GM18519 (cell line): ENCODE data around the gene SEMA6D.

Experiments
- ATAC-seq: cut with Tn5 transposase; IDR thresholded peaks from one replicate; pipeline ENCODE4 v1.9.1; 2021; ENCODE audit warnings: mild to moderate bottlenecking, moderate library complexity; ENCODE audit not compliant: unreplicated experiment, low FRiP score

SEMA6D gene

DNA sequence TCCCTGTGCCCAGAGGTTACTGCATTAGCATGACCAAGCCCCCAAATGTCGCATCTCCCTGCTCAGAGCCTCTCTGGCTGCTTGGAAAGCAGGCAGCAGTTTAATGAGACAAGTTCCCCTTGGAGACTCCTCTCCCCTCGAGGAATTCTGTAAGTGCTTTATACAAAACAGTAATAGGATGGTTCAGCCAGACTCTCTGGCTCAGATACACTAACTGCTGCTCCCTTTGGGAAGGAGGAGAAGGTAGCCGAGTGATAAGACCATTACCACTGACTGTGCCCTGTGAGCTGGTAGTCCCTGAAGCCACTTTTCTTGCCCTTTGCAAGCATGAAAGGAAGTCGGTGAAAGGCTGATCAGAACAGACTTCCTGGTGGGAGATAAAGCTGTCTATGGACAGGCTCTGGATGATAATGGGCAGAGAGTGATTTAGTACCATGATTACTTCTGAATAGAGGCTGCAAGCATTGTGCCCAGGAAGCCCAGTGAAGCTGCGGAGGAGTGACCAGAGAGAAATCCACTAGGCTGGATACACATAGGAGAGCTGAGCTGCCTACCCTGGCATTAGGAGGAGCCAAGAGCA lies 100.8 kb downstream of the SEMA6D start:
- no peak for ATAC-seq

DNA sequence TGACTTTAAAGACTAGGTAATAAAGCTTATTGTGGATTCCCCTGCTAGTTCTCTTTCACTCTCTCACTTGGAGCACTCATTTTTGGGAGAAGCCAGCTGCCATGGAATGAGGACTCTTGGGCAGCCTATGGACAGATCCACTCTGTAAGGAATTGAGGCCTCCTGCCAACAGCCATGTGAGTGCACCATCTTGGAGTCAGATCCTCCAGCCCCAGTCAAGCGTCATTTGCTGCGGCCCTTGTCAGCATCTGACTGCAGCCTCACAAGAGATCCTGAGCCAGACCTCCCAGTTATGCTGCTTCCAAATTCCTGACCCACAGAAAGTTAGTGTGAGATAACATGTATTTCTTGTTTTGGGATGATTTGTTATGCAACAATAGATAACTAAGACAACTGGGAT lies 101.9 kb downstream of the SEMA6D start:
- no peak for ATAC-seq

DNA sequence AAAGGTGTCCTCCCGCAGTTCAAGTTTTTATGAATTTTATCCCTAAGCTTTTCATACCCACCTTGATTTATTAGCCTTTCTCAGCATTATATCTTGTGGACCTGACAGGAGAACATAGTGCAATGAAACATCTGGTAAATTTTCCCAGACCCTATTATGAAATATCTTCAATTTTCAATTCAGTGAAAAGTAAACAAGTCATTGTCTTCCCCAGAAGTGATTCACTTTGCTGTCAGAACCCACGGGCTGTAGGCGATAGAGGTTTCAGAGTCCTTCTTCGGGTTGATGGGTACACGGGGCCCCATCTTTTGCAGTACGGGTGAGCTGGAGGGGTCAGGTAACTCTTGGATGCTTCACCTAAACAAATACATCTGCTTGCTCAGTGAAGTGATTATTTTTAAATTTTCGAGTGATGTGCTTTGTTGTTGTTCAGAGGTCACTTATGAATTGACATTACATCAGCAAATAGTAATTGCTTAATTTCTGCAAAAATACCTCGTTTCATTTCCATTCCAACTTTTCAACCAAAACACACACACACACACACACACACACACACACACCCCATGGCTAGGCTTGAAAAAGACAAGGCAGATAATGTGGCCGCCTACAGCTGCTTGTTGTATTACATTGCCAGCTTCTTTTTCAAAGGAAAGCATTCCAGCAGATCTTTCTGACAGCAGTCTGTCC lies 102.9 kb downstream of the SEMA6D start:
- no peak for ATAC-seq

DNA sequence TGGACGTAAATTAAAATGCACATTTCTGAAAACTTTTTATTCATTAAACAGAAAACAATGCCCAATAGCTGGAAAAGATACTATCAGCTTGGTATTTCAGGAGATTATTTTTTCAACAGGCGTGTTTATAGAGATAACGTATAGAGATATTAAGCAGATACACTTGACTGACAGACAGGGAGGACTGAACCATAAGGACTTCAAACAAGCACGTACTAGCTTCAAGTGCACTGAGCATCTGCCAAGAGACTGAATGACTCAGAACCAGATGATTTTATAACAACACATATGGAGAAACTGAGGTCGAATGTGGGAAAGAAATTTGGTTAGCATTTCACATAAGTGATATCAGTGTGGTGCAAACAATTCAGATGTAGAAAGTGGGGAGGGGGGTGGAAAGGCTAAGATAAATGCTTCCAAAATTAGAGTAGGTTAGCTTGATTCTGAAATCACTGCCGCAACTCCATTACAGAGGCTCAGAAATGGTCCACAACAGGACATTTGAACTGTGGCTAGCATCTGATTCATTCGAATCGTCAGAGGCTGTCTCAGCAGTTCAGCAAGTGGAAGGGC lies 103.5 kb downstream of the SEMA6D start:
- no peak for ATAC-seq

DNA sequence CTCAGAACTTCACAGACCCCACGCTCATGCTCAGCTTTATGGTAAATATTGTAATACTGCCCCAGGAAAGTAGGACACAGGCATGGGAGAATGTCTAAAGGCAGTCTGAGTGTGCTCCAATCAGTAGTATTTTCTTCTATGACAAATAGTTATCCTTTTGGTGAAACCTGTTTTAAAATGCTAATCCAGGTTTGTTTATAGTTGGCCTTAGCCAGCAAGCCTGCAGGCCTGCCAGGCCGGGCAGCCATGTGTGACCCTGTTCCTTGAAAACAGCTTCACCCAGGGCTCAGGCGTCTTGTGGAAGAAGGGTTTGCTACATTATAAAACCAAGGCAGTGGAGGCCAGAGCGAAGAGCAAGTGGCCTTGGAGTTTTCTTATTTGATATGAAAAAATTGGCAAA lies 104.7 kb downstream of the SEMA6D start:
- ATAC-seq, result no peak
